Ascending aorta (tissue), 2 donors: Measurements from ENCODE around the gene ST14. TPM values are rescaled to one million over a fixed set of nuclear protein-coding genes. Genes with fewer than 3 reads are reported as not detected.
A peak's percentile ranks its signal among the peaks of the same experiment; 100 is the strongest.

Source experiments
- DNase-seq, 2 donors: peaks; one replicate each; pipeline ENCODE4 v3.0.0-alpha.2; 2019; ENCODE audit warnings: low spot score in 2 of 2
- H3K27ac ChIP-seq, 2 donors: fragments of 200-600 bp; sonication (generic); one replicate each; pipeline ENCODE4 v1.5.1; 2016 to 2017; ENCODE audit warnings: mild to moderate bottlenecking in 1 of 2
- H3K27me3 ChIP-seq: fragments of 200-600 bp; sonication (generic); one replicate; pipeline ENCODE4 v1.5.1; 2017
- H3K36me3 ChIP-seq, 2 donors: fragments of 200-600 bp; sonication (generic); one replicate each; pipeline ENCODE4 v1.5.1; 2016
- H3K4me1 ChIP-seq, 2 donors: fragments of 200-600 bp; sonication (generic); one replicate each; pipeline ENCODE4 v1.5.1; 2016 to 2017; ENCODE audit warnings: mild to moderate bottlenecking in 1 of 2
- H3K4me3 ChIP-seq, 2 donors: fragments of 200-600 bp; sonication (generic); one replicate each; pipeline ENCODE4 v1.5.1; 2016 to 2017; ENCODE audit warnings: mild to moderate bottlenecking in 1 of 2
- H3K9me3 ChIP-seq, 2 donors: fragments of 200-600 bp; sonication (generic); one replicate each; pipeline ENCODE4 v1.5.1; 2016
- CTCF ChIP-seq, 3 experiments: fragments of 200-600 bp in 2 of 3; fragments of 450-650 bp in 1 of 3; sonication (generic) in 2 of 3; IDR thresholded peaks; one replicate each; pipeline ENCODE4 v1.5.1; 2016 to 2019; ENCODE audit warnings: antibody characterized with exemption in 3 of 3, mild to moderate bottlenecking in 1 of 3, moderate library complexity in 1 of 3
- intact Hi-C: fragments of 100-400 bp; cut with DNase I; formaldehyde crosslinking; loops from one replicate; pipeline ENCODE4 v1.15.1; 2023
- total RNA-seq: library from RNA; depleted of rRNA; stranded (reverse); fragments of >200 nt; gene quantifications from one replicate; pipeline ENCODE4 v1.1.0, GENCODE V29; 2016

The ST14 gene
- total RNA-seq, 1 donor from 2014 or later = 5.4 TPM

- Histone ChIP-seq H3K9me3 (no peaks in the 10 kb centered on the region), H3K27ac (no peak overlapping the region), H3K4me1 (peaks cover 0 to 4% of the 10 kb centered on the region in 2 donors), H3K27me3 (no peaks in the 10 kb centered on the region), H3K36me3 (no peaks in the 10 kb centered on the region), H3K4me3 (no peak overlapping the region)
- no peak for DNase-seq
- TF ChIP-seq CTCF (IDR thresholded peaks at IDR 0.05) = no peak
- intact Hi-C loops = no loop called here
Measured at GRCh38 chr11:130164221-130164570, 4.6 kb downstream of the ST14 start.

- DNase-seq = peak; percentile 40 to 70
- Histone ChIP-seq H3K9me3 (no peaks in the 10 kb centered on the region), H3K4me1 (no peaks in the 10 kb centered on the region), H3K4me3 (no peak overlapping the region), H3K27ac (no peak overlapping the region), H3K36me3 (no peaks in the 10 kb centered on the region), H3K27me3 (no peaks in the 10 kb centered on the region)
- intact Hi-C loops = no loop called here
- TF ChIP-seq CTCF (IDR thresholded peaks at IDR 0.05) = no peak
Measured at GRCh38 chr11:130165601-130166456, 6.2 kb downstream of the ST14 start.

DNA sequence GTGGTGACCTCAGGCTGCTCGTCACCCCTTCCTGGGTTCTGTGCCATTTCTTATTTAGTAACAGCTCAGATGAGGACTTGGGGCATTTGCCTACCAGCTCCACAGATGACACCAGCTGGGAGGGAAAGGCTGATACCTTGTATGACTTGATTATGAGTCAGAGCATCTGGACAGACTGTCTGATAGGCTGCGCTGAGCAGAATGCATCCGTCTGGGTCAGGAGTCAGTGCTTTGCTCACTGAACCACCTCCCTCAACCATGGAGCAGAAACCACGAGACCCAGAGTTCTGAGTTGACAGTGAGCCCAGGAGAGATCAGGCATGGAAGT, 6.8 kb downstream of the ST14 start:
- Histone ChIP-seq H3K4me1 (no peaks in the 10 kb centered on the region), H3K4me3 (no peak overlapping the region), H3K27me3 (no peaks in the 10 kb centered on the region), H3K9me3 (no peaks in the 10 kb centered on the region), H3K27ac (no peak overlapping the region), H3K36me3 (no peaks in the 10 kb centered on the region)
- intact Hi-C loops = no loop called here
- no peak for DNase-seq
- TF ChIP-seq CTCF (IDR thresholded peaks at IDR 0.05) = no peak

DNA sequence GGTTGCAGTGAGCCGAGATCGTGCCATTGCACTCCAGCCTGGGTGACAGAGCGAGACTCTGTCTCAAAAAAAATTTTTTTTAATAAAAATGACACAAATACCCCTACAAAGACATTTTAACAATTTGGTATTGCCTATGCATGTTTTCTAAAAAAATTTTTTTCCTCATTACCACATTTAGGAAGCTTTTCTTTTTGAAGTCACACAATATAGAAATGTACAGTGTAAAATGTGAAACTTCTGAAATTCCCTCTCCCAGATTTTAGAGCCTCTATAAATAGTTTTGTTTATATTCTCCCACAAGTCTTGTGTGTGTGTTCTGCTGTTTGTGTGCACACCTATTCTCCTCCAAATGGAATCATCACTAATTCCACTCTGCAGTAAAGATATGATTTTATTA, 7.6 kb downstream of the ST14 start:
- H3K27me3 ChIP-seq = no peaks in the 10 kb centered on the region
- no peaks in the 10 kb centered on the region for H3K4me1 ChIP-seq
- no peaks in the 10 kb centered on the region for H3K36me3 ChIP-seq
- intact Hi-C loops = no loop called here
- no peak overlapping the region for H3K4me3 ChIP-seq
- no peaks in the 10 kb centered on the region for H3K9me3 ChIP-seq
- H3K27ac ChIP-seq = no peak overlapping the region
- DNase-seq = no peak
- no peak for TF ChIP-seq CTCF (IDR thresholded peaks at IDR 0.05)

GRCh38 chr11:130168105-130168504, 8.5 kb downstream of the ST14 start:
- no peak for TF ChIP-seq CTCF (IDR thresholded peaks at IDR 0.05)

GRCh38 chr11:130170345-130170744, 10.8 kb downstream of the ST14 start:
- TF ChIP-seq CTCF (IDR thresholded peaks at IDR 0.05) = no peak
- no peak for DNase-seq
- Histone ChIP-seq H3K36me3 (no peaks in the 10 kb centered on the region), H3K9me3 (no peaks in the 10 kb centered on the region), H3K4me3 (no peak overlapping the region), H3K27ac (no peak overlapping the region), H3K4me1 (no peaks in the 10 kb centered on the region), H3K27me3 (no peaks in the 10 kb centered on the region)
- intact Hi-C loops = no loop called here

More at GRCh38 chr11:130168105-130168504, 8.5 kb downstream of the ST14 start:
- H3K27ac ChIP-seq = no peak overlapping the region
- H3K4me1 ChIP-seq = no peaks in the 10 kb centered on the region
- no peak for DNase-seq
- intact Hi-C loops = no loop called here
- no peaks in the 10 kb centered on the region for H3K27me3 ChIP-seq
- no peak overlapping the region for H3K4me3 ChIP-seq
- H3K36me3 ChIP-seq = no peaks in the 10 kb centered on the region
- H3K9me3 ChIP-seq = no peaks in the 10 kb centered on the region
